ENCODE data around the gene GPSM1.

The GPSM1 gene

GRCh38 chr9:136292026-136292538 lies 35.3 kb upstream of the GPSM1 start:
- DNase-seq = no peak

GRCh38 chr9:136292591-136293448 lies 34.5 kb upstream of the GPSM1 start:
- DNase-seq = no peak

- DNase-seq = no peak
These were observed 33.8 kb upstream of the GPSM1 start for GRCh38 chr9:136293476-136294077.

- DNase-seq = no peak
These were observed 32.9 kb upstream of the GPSM1 start for GRCh38 chr9:136294437-136294836.

- no peak for DNase-seq
These were observed 32.3 kb upstream of the GPSM1 start for GRCh38 chr9:136295055-136295454.

GRCh38 chr9:136295542-136296433 lies 31.6 kb upstream of the GPSM1 start:
- DNase-seq = no peak

GRCh38 chr9:136296434-136297015 lies 30.8 kb upstream of the GPSM1 start:
- DNase-seq = no peak

- DNase-seq = no peak
These were observed 30.2 kb upstream of the GPSM1 start for GRCh38 chr9:136297016-136297691.

GRCh38 chr9:136297766-136298735 lies 29.3 kb upstream of the GPSM1 start:
- DNase-seq = no peak

GRCh38 chr9:136299116-136299515 lies 28.2 kb upstream of the GPSM1 start:
- DNase-seq = no peak

GRCh38 chr9:136299541-136299940 lies 27.8 kb upstream of the GPSM1 start:
- no peak for DNase-seq

- no peak for DNase-seq
These were observed 27.3 kb upstream of the GPSM1 start for GRCh38 chr9:136300016-136300545.

- DNase-seq = no peak
These were observed 26.5 kb upstream of the GPSM1 start for GRCh38 chr9:136300866-136301265.

- DNase-seq = no peak
These were observed 24.8 kb upstream of the GPSM1 start for GRCh38 chr9:136302527-136302926.

- DNase-seq = no peak
These were observed 24.1 kb upstream of the GPSM1 start for GRCh38 chr9:136303066-136303824.

- DNase-seq = no peak
These were observed 23.4 kb upstream of the GPSM1 start, which contains the start of gene CCDC187 for GRCh38 chr9:136303825-136304416. Gene CCDC187, minus strand, starts transcription at chr9:136304094. Its CDS starts 264 bp downstream, at chr9:136303830.

GRCh38 chr9:136304456-136304855 lies 22.9 kb upstream of the GPSM1 start:
- no peak for DNase-seq

GRCh38 chr9:136304981-136305380 lies 22.4 kb upstream of the GPSM1 start:
- no peak for DNase-seq

- no peak for DNase-seq
These were observed 21.5 kb upstream of the GPSM1 start for GRCh38 chr9:136305804-136306203.

All from activated naive CD4-positive, alpha-beta T cell treated with anti-CD3 and anti-CD28 coated beads, Interleukin-2, amount 50 U/mL, for 16 hours (primary cell).